Neural cell (in vitro differentiated cells): Measurements from ENCODE around the gene C11orf86.

Experiments
- EP300 ChIP-seq: fragments of 450-650 bp; conservative IDR thresholded peaks from 2 replicates; pipeline ENCODE4 v1.6.1; 2014; ENCODE audit warnings: antibody characterized with exemption, mild to moderate bottlenecking, moderate library complexity; ENCODE audit not compliant: poor library complexity, severe bottlenecking
- EZH2 ChIP-seq: fragments of 200-600, 300-800 bp; shearing (Covaris generic), sonication (generic); IDR thresholded peaks from 2 replicates; pipeline ENCODE4 v1.6.1; 2014; ENCODE audit warnings: antibody characterized with exemption, low read length, borderline replicate concordance, mild to moderate bottlenecking; ENCODE audit not compliant: insufficient read depth, poor library complexity, severe bottlenecking
- MXI1 ChIP-seq: fragments of 450-650 bp; conservative IDR thresholded peaks from 2 replicates; pipeline ENCODE4 v1.6.1; 2014; ENCODE audit warnings: antibody characterized with exemption, mild to moderate bottlenecking; ENCODE audit not compliant: poor library complexity, severe bottlenecking
- POLR2AphosphoS5 ChIP-seq: IDR thresholded peaks from 2 replicates; pipeline ENCODE4 v1.6.1; 2012
- RAD21 ChIP-seq: fragments of 450-650 bp; conservative IDR thresholded peaks from 2 replicates; pipeline ENCODE4 v1.6.1; 2014; ENCODE audit warnings: antibody characterized with exemption, mild to moderate bottlenecking, moderate library complexity
- TAF1 ChIP-seq: IDR thresholded peaks from 2 replicates; pipeline ENCODE4 v1.6.1; 2012; ENCODE audit warnings: low read depth
- TF ChIP-seq, protein P1 (sequence below): fragments of 450-650 bp; IDR thresholded peaks from 2 replicates; pipeline ENCODE4 v1.5.1; 2014; ENCODE audit warnings: antibody characterized with exemption, mild to moderate bottlenecking, moderate library complexity; ENCODE audit not compliant: poor library complexity, severe bottlenecking

DNA sequence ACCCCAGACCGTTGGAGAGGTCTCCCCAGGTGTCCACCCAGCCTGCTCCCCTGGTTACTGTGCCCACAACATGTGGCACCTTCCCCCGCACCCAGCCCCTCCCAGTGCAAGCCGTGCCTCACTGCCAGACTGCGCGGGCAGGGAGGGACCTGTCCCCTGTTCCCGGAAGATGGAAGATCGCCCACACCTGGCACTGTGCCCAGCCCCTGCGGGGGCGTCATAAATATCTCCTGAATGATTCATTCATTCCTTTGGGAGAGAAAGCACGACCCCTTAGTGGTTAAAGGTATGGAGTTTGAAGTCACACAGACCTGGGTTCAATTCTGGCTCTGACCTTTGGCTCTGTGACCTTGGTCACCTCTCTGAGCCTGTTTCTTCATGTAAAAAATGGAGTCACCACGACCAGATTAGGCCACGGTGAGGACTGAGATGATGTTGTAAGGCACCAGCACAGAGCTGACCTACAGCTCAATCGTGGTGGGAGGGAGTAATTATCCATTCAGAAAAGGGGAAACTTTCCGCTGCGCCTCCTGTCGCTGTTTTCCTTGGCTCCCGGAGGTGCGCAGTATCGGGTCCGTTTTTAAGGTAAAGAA, 47.3 kb downstream of the C11orf86 start:
- TF ChIP-seq, protein P1, sequence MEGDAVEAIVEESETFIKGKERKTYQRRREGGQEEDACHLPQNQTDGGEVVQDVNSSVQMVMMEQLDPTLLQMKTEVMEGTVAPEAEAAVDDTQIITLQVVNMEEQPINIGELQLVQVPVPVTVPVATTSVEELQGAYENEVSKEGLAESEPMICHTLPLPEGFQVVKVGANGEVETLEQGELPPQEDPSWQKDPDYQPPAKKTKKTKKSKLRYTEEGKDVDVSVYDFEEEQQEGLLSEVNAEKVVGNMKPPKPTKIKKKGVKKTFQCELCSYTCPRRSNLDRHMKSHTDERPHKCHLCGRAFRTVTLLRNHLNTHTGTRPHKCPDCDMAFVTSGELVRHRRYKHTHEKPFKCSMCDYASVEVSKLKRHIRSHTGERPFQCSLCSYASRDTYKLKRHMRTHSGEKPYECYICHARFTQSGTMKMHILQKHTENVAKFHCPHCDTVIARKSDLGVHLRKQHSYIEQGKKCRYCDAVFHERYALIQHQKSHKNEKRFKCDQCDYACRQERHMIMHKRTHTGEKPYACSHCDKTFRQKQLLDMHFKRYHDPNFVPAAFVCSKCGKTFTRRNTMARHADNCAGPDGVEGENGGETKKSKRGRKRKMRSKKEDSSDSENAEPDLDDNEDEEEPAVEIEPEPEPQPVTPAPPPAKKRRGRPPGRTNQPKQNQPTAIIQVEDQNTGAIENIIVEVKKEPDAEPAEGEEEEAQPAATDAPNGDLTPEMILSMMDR: no peak
- TF ChIP-seq POLR2AphosphoS5 (no peak), EZH2 (no peak), MXI1 (no peak), RAD21 (no peak), TAF1 (no peak), EP300 (no peak)
